Neural cell (in vitro differentiated cells): Measurements from ENCODE around the gene RAD54L2. TPM values are rescaled to one million over a fixed set of nuclear protein-coding genes. Genes with fewer than 3 reads are reported as not detected.
"Not testable (repeated sequence)": the region's sequence is repeated elsewhere in the genome, so short reads cannot be mapped to it uniquely, and the experiment has no call there.

Experiments used
- H2AFZ ChIP-seq: fragments of 200-600, 300-800 bp; sonication (generic), shearing (Covaris generic); 2 replicates; pipeline ENCODE4 v1.6.0; 2014; ENCODE audit warnings: low read depth, mild to moderate bottlenecking, antibody characterized with exemption, low read length, moderate library complexity
- H3F3A ChIP-seq: fragments of 200-600 bp; shearing (Covaris generic); 2 replicates; pipeline ENCODE4 v1.6.1; 2016; ENCODE audit warnings: mild to moderate bottlenecking, moderate library complexity, mixed read lengths, antibody characterized with exemption, low read length; ENCODE audit not compliant: insufficient read depth, poor library complexity, severe bottlenecking
- H3K27ac ChIP-seq: fragments of 200-600, 300-800 bp; sonication (generic), shearing (Covaris generic); 2 replicates; pipeline ENCODE4 v1.5.1; 2014; ENCODE audit warnings: mild to moderate bottlenecking, low read length, moderate library complexity
- H3K27me3 ChIP-seq: fragments of 300-800, 200-600 bp; sonication (generic), shearing (Covaris generic); 2 replicates; pipeline ENCODE4 v1.6.0; 2014; ENCODE audit warnings: mild to moderate bottlenecking, low read depth, low read length, moderate library complexity; ENCODE audit not compliant: insufficient read depth
- H3K36me3 ChIP-seq: fragments of 300-800, 200-600 bp; sonication (generic), shearing (Covaris generic); 2 replicates; pipeline ENCODE4 v1.5.1; 2014; ENCODE audit warnings: mild to moderate bottlenecking, antibody characterized with exemption, low read length, moderate library complexity; ENCODE audit not compliant: insufficient read depth
- H3K4me2 ChIP-seq: fragments of 300-800, 200-600 bp; sonication (generic), shearing (Covaris generic); 2 replicates; pipeline ENCODE4 v1.6.0; 2014; ENCODE audit warnings: mild to moderate bottlenecking, low read length
- H3K4me3 ChIP-seq: fragments of 300-800, 200-600 bp; sonication (generic), shearing (Covaris generic); 2 replicates; pipeline ENCODE4 v1.5.1; 2014; ENCODE audit warnings: mild to moderate bottlenecking, low read length, moderate library complexity
- H3K79me2 ChIP-seq: fragments of 200-600 bp; shearing (Covaris generic); replicated peaks from 2 replicates; pipeline ENCODE4 v1.6.0; 2014; ENCODE audit warnings: mild to moderate bottlenecking, low read length, moderate library complexity; ENCODE audit not compliant: insufficient read depth
- H3K9ac ChIP-seq: fragments of 300-800, 200-600 bp; sonication (generic), shearing (Covaris generic); 2 replicates; pipeline ENCODE4 v1.6.1; 2016; ENCODE audit warnings: mild to moderate bottlenecking, low read length, mixed read lengths
- H3K9me2 ChIP-seq: fragments of 200-600 bp; shearing (Covaris generic); 2 replicates; pipeline ENCODE4 v1.6.1; 2016; ENCODE audit warnings: mild to moderate bottlenecking, low read length, mixed read lengths; ENCODE audit not compliant: insufficient read depth
- H3K9me3 ChIP-seq: fragments of 200-600, 300-800 bp; sonication (generic), shearing (Covaris generic); 2 replicates; pipeline ENCODE4 v1.6.1; 2016; ENCODE audit warnings: mild to moderate bottlenecking, mixed run types, low read length, moderate library complexity, mixed read lengths
- H4K20me1 ChIP-seq: fragments of 200-600 bp; shearing (Covaris generic); 2 replicates; pipeline ENCODE4 v1.6.1; 2016; ENCODE audit warnings: mild to moderate bottlenecking, mixed run types; ENCODE audit not compliant: insufficient read depth
- EP300 ChIP-seq: fragments of 450-650 bp; conservative IDR thresholded peaks from 2 replicates; pipeline ENCODE4 v1.6.1; 2014; ENCODE audit warnings: antibody characterized with exemption, mild to moderate bottlenecking, moderate library complexity; ENCODE audit not compliant: poor library complexity, severe bottlenecking
- EZH2 ChIP-seq: fragments of 200-600, 300-800 bp; shearing (Covaris generic), sonication (generic); IDR thresholded peaks from 2 replicates; pipeline ENCODE4 v1.6.1; 2014; ENCODE audit warnings: antibody characterized with exemption, low read length, borderline replicate concordance, mild to moderate bottlenecking; ENCODE audit not compliant: insufficient read depth, poor library complexity, severe bottlenecking
- MXI1 ChIP-seq: fragments of 450-650 bp; conservative IDR thresholded peaks from 2 replicates; pipeline ENCODE4 v1.6.1; 2014; ENCODE audit warnings: antibody characterized with exemption, mild to moderate bottlenecking; ENCODE audit not compliant: poor library complexity, severe bottlenecking
- POLR2AphosphoS5 ChIP-seq: IDR thresholded peaks from 2 replicates; pipeline ENCODE4 v1.6.1; 2012
- RAD21 ChIP-seq: fragments of 450-650 bp; conservative IDR thresholded peaks from 2 replicates; pipeline ENCODE4 v1.6.1; 2014; ENCODE audit warnings: antibody characterized with exemption, mild to moderate bottlenecking, moderate library complexity
- SMC3 ChIP-seq: fragments of 450-650 bp; conservative IDR thresholded peaks from 2 replicates; pipeline ENCODE4 v1.6.1; 2014; ENCODE audit warnings: antibody characterized with exemption, mild to moderate bottlenecking, moderate library complexity; ENCODE audit not compliant: poor library complexity
- TAF1 ChIP-seq: IDR thresholded peaks from 2 replicates; pipeline ENCODE4 v1.6.1; 2012; ENCODE audit warnings: low read depth
- polyA plus RNA-seq: library from polyadenylated mRNA; depleted of rRNA; stranded (reverse); fragments of >200 nt; gene quantifications from 2 replicates; pipeline ENCODE4 v1.2.3, GENCODE V29; 2014
- TF ChIP-seq, protein P1 (sequence below): IDR thresholded peaks from 2 replicates; pipeline ENCODE4 v1.6.1; 2012; ENCODE audit warnings: borderline replicate concordance
- TF ChIP-seq, protein P2 (sequence below): fragments of 450-650 bp; IDR thresholded peaks from 2 replicates; pipeline ENCODE4 v1.5.1; 2014; ENCODE audit warnings: antibody characterized with exemption, mild to moderate bottlenecking, moderate library complexity; ENCODE audit not compliant: poor library complexity, severe bottlenecking

Gene RAD54L2
- polyA plus RNA-seq, 1 donor from 2014 or later: 14.5 TPM

DNA sequence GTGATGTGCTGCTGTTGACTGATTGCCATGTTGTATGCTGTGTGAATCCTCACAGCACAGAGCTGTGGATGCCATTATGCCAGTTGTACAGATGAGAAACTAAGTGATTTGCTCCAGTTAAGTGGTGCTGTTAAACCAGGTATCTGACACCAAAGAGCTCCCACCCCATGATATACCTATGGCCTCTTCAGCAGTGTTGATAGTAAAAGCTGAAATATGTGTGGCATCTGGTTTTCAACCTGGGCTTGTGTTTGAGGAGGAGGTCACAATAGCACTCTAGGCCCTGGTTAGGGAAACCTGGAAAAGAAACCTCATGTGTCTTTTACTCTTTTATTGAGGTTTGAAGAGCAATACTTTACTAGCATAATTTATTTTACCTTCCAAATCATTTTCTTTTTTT lies 21.4 kb downstream of the RAD54L2 start:
- no peaks in the 10 kb centered on the region for H3K27me3 ChIP-seq

DNA sequence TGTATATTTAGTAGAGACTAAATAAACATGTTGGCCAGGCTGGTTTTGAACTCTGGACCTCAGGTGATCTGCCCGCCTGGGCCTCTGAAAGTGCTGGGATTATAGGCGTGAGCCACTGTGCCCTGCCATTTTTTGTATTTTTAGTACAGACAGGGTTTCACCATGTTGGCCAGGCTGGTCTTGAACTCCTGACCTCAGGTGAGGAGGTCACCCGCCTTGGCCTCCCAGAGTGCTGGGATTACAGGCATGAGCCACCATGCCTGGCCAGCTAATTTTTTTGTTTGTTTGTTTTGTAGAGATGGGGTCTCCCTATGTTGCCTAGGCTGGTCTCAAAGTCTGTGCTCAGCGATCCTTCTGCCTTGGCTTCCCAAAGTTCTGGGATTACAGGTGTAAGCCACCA lies 23.9 kb downstream of the RAD54L2 start:
- H3K9ac ChIP-seq, H3K79me2 ChIP-seq, H4K20me1 ChIP-seq, H3K4me2 ChIP-seq, H3K27ac ChIP-seq, H3F3A ChIP-seq, H3K4me3 ChIP-seq, H3K36me3 ChIP-seq, H2AFZ ChIP-seq, H3K9me2 ChIP-seq, H3K27me3 ChIP-seq, H3K9me3 ChIP-seq: not testable (repeated sequence)

More for the DNA sequence above, 21.4 kb downstream of the RAD54L2 start:
- Histone ChIP-seq H3K27ac (no peak overlapping the region), H3K9me3 (no peaks in the 10 kb centered on the region), H3K79me2 (peaks cover 2% of the 10 kb centered on the region), H3K9ac (no peak overlapping the region), H2AFZ (no peak overlapping the region), H3K4me2 (no peak overlapping the region), H3K36me3 (no peaks in the 10 kb centered on the region), H3K9me2 (no peaks in the 10 kb centered on the region), H4K20me1 (no peaks in the 10 kb centered on the region), H3K4me3 (no peak overlapping the region), H3F3A (no peaks in the 10 kb centered on the region)
- TF ChIP-seq MXI1 (no peak), POLR2AphosphoS5 (no peak), TAF1 (no peak), SMC3 (no peak), EP300 (no peak), RAD21 (no peak), EZH2 (no peak)
- TF ChIP-seq, protein P1, sequence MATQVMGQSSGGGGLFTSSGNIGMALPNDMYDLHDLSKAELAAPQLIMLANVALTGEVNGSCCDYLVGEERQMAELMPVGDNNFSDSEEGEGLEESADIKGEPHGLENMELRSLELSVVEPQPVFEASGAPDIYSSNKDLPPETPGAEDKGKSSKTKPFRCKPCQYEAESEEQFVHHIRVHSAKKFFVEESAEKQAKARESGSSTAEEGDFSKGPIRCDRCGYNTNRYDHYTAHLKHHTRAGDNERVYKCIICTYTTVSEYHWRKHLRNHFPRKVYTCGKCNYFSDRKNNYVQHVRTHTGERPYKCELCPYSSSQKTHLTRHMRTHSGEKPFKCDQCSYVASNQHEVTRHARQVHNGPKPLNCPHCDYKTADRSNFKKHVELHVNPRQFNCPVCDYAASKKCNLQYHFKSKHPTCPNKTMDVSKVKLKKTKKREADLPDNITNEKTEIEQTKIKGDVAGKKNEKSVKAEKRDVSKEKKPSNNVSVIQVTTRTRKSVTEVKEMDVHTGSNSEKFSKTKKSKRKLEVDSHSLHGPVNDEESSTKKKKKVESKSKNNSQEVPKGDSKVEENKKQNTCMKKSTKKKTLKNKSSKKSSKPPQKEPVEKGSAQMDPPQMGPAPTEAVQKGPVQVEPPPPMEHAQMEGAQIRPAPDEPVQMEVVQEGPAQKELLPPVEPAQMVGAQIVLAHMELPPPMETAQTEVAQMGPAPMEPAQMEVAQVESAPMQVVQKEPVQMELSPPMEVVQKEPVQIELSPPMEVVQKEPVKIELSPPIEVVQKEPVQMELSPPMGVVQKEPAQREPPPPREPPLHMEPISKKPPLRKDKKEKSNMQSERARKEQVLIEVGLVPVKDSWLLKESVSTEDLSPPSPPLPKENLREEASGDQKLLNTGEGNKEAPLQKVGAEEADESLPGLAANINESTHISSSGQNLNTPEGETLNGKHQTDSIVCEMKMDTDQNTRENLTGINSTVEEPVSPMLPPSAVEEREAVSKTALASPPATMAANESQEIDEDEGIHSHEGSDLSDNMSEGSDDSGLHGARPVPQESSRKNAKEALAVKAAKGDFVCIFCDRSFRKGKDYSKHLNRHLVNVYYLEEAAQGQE: no peak
- TF ChIP-seq, protein P2, sequence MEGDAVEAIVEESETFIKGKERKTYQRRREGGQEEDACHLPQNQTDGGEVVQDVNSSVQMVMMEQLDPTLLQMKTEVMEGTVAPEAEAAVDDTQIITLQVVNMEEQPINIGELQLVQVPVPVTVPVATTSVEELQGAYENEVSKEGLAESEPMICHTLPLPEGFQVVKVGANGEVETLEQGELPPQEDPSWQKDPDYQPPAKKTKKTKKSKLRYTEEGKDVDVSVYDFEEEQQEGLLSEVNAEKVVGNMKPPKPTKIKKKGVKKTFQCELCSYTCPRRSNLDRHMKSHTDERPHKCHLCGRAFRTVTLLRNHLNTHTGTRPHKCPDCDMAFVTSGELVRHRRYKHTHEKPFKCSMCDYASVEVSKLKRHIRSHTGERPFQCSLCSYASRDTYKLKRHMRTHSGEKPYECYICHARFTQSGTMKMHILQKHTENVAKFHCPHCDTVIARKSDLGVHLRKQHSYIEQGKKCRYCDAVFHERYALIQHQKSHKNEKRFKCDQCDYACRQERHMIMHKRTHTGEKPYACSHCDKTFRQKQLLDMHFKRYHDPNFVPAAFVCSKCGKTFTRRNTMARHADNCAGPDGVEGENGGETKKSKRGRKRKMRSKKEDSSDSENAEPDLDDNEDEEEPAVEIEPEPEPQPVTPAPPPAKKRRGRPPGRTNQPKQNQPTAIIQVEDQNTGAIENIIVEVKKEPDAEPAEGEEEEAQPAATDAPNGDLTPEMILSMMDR: no peak

DNA sequence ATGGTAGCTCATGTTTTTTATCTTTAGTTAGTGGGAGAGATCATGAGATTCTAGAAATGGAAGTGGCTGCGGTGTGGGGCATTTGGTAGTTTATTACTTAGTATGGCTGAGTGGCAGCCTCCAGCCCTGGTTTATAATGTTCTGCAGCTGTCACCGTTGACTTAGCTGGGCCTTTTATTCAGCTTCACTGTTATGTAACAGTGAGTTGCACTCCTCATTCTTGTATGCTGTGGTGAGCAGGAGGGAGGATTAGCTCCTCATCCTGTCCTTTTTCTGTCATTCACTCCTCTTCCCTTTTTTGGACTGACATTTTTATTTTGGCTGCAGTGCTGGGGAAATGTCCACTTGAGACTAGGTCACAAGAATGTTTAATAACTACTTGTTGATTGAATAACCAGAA lies 29.5 kb downstream of the RAD54L2 start:
- Histone ChIP-seq H3K4me3 (no peak overlapping the region), H3K27ac (no peak overlapping the region), H3K9ac (no peak overlapping the region), H4K20me1 (no peaks in the 10 kb centered on the region), H3K79me2 (no peaks in the 10 kb centered on the region), H3K9me2 (no peaks in the 10 kb centered on the region), H3K36me3 (no peaks in the 10 kb centered on the region), H2AFZ (no peak overlapping the region), H3K27me3 (no peaks in the 10 kb centered on the region), H3K4me2 (no peak overlapping the region), H3K9me3 (no peaks in the 10 kb centered on the region), H3F3A (no peaks in the 10 kb centered on the region)
- TF ChIP-seq RAD21 (no peak), SMC3 (no peak), EP300 (no peak), MXI1 (no peak)
